GM19324 (cell line): ENCODE measurements around the gene RFC2.
"Not testable (repeated sequence)": the region's sequence is repeated elsewhere in the genome, so short reads cannot be mapped to it uniquely, and the experiment has no call there.

Experiments
- ATAC-seq: cut with Tn5 transposase; IDR thresholded peaks from one replicate; pipeline ENCODE4 v1.9.1; 2021; ENCODE audit warnings: mild to moderate bottlenecking, moderate library complexity; ENCODE audit not compliant: unreplicated experiment, low FRiP score

The RFC2 gene

DNA sequence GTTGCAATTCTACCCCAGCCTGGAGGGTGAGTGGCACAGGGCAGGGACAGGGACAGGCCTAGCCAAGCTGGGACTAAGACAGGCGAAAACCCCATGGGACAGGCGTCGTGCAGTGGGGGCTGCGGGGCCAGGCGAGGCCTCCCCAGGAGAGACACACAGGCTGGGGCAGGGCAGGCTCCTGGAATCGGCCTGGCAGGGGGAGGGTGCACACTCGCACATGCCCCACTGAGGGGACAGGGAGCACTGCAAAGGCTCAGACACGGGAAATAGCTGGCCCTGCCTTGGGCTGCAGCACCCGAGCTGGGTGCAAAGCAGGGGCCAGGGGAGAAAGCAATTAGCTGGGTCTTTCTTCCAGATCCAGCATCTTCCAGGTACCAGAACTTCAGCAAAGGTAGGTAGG is 34.0 kb downstream of the RFC2 start:
- ATAC-seq, result no peak

DNA sequence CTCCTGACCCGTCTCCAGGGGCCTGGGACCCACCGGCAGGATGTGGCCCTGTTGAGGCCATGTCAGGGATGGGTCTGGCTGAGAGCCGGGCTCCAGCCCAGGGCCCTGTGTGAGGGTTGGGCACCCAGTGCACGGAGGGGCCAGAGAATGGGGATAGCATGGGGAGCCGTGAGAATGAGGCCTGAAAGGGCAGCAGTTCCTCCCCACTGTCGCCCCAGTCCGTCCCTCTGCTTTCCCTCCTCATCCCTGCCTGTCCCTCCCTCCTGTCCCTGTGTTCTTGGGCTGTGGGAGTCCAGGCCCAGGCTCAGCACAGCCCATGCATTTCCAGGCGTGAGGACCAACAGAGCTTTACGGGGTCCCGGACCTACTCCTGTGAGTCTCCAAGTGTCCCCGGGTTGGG is 34.8 kb downstream of the RFC2 start:
- no peak for ATAC-seq

DNA sequence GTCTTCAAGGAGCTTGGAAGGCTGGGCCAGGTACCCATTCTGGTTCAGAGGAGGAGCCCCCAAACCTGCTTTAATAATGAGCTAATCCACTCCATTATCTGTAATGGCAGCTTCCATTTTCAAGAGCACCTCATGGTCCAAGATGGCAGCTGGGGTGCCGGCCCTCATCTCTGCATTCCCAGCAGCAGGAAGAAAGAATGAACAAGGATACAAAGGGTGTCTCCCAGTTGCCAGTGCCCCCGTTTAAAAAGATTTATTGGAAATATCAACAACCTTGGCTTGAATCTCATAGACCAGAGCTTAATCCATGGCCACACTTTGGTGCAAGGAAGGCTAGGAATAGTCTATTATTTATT is 35.9 kb downstream of the RFC2 start:
- no peak for ATAC-seq

DNA sequence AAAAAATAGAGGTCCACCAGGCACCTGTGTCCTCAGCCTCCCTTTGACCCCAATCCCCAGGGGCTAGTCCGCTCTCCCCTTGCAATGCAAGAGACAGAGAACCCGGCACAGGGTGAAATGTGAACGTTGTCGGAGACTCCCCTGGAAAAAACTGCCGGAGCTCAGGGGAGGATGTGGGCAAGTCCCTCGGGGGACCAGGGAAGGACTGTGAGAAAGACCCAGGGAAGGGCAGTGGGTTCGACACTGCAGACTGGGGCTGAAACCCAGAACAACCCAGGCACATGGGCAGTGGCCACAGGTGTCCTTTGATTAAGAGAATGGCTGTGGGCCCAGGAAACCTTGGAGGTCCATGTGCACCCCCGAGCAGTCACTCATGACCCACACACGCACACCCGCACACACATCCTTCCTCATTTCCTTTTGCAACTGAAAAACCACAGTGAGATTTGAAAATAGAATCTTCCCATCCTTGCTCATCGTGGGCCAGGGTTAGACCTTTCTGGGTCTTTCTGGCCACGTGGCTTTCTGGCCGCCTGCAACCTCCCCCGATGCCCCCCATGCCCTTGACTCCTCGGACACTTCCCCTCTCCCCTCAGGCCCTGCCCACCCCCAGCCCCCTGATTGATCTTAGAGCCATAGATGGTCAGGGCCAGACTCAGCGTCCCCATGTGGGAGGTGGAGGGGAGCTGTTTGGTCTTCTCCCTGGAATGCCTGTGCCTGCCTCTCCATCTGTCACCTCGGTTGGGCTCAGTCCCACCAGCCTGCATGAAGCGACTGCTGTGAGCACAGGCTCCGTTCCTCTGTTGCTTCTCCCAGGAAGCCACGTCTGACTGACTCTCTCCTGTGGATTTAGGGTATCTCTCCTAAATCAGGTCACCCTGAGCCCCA is 36.5 kb downstream of the RFC2 start:
- no peak for ATAC-seq

DNA sequence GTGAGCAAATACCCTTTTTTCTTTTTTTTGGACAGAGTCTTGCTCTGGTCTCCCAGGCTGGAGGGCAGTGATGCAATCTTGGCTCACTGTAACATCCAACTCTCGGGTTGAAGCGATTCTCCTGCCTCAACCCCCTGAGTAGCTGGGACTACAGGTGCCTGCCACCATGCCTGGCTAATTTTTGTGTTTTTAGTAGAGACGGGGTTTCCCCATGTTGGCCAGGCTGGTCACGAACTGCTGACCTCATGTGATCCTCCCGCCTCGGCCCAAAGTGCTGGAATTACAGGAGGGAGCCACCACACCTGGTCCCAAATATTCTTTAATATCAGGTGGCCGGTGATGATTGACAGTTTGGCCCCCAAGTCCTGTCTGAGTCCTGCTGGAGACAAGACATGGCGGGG is 37.8 kb downstream of the RFC2 start:
- ATAC-seq, result no peak

DNA sequence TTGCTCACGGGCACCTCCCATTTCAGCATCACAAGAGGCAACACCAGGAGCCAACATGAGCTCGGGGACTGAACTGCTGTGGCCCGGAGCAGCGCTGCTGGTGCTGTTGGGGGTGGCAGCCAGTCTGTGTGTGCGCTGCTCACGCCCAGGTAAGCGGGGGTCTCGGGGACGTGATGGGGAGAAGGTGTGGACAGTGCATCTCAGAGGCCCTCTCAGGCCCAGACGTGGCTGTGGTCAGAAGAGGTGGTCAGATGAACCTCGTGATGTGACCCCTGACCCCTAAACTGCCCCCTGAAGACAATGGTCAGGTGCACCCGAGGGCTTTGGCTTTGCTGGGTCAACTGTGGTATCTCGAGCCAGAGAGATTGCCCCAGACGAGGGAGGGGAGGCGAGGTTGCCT is 38.3 kb downstream of the RFC2 start:
- ATAC-seq, result no peak

DNA sequence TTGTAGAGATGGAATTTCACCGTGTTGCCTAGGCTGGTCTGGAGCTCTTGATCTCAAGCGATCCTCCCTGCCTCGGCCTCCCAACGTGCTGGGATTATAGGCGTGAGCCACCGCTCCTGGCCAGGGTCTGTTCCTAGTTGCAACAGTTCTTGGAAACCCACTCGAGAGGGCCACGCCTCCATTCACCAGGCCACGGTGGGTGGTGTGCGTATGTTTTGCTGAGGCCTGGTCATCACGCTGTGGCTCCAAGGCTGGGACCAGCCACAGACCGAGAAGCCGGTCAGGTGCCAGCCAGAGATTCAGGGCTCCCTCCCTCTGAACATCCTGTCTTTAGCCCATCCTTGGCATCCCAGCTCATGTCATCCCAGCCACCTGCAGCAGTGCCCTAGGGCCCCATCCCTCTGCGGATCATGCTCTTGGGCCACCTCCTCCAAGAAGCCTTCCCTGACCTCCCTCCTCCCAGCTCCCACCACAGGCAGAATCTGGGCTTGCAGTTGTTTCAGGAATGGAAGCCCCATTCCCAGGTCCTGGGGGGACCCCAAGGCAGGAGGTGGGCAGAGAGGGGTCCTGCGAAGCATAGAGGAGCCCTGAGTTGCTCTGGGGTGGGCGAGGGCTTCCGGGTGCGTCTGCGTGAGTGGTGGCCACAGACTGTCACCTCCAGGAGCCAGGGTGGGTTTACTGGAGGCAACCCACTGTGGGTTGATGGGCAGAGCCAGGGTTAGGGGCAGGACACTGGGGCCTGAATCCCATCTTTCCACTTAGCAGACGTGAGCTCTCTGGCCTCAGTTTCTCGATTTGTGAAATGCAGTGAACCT is 39.2 kb downstream of the RFC2 start:
- ATAC-seq, result no peak

DNA sequence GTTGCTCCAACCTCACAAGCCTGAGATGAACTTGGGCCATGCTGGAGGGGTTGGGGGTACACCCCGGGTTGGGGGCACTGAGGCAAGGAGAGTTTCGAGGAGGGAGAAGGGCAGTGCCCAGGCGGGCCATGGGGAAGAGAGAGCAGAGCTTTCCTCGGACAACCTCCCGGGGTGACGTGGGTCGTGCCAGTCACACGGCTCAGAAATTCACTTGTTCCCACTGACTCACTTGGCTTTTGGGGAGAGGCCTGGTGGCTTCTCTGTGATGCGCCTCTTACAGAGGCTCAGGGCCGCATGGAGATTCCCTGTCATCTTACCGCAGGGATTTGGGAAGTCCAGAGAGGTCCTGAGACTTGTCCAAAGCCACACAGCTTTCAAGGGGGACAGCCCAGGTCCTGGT is 41.5 kb downstream of the RFC2 start:
- no peak for ATAC-seq

DNA sequence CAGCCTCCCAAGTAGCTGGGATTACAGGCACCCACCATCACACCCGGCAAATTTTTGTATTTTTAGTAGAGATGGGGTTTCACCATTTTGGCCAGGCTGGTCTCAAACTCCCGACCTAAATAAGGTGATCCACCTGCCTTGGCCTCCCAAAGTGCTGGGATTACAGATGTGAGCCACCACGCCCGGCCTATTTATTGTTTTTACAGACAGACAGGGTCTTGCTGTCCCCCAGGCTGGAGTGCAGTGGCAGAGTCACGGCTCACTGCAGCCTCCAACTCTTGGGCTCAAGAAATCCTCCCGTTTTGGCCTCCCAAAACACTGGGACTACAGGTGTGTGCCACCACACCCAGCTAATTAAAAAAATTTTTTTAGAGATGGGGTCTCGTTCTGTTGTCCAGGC is 46.0 kb downstream of the RFC2 start:
- ATAC-seq, result not testable (repeated sequence)

DNA sequence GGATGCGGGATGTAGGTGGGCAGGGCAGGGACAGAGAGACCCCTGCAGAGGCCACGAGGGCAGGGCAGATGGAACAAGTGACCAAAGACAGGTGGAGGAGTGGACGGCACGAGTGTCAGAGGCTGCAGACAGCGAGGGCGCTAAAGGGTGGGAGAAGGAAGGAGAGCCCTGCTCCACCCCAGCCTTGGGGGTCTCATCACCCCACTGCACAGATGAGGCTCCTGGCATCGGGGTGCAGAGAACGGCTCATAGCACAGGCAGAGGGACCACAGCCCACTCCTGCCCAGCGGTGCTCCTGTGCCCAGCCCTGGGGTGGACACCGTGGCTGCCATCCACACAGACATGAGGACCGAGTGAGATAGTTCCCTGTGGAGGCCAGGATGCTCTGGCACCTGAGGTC is 46.6 kb downstream of the RFC2 start:
- no peak for ATAC-seq

DNA sequence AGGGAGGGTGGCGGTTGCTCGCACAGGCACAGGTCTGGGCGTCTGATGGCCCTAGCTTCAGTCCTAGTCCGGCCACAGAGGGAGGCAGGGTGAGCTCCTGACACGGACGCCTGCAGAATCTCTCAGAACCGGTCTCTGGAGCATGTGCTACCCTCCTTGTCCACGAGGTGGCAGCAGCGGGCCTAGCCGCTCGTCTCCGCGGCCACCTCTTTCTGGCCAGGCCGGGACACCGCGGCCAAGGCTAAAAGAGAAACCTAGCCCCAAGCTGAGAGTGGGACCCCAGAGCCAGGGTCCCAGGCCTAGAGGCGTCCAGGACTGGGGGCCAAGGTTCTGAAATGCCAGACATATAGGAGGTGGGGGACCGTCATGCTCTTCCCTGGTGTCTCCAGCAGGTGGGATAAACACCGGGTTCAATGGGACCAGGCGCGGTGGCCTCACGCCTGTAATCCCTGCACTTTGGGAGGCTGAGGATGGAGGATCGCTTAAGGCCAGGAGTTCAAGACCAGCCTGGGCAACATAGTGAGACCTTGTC is 47.5 kb downstream of the RFC2 start:
- no peak for ATAC-seq

DNA sequence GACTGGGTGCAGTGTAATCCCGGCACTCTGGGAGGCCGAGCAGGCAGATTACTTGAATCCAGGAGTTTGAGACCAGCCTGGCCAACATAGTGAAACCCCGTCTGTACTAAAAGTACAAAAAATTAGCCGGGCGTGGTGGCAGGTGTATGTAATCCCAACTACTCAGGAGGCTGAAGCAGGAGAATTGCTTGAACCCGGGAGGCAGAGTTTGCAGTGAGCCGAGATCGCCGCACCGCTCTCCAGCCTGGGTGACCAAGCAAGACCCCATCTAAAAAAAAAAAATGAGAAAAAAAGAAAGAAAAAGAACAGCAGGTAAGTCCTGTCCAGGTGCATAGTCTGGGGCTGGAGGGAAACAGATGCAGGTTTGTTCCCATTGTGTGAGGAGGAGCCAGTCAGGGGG is 48.1 kb downstream of the RFC2 start:
- not testable (repeated sequence) for ATAC-seq

DNA sequence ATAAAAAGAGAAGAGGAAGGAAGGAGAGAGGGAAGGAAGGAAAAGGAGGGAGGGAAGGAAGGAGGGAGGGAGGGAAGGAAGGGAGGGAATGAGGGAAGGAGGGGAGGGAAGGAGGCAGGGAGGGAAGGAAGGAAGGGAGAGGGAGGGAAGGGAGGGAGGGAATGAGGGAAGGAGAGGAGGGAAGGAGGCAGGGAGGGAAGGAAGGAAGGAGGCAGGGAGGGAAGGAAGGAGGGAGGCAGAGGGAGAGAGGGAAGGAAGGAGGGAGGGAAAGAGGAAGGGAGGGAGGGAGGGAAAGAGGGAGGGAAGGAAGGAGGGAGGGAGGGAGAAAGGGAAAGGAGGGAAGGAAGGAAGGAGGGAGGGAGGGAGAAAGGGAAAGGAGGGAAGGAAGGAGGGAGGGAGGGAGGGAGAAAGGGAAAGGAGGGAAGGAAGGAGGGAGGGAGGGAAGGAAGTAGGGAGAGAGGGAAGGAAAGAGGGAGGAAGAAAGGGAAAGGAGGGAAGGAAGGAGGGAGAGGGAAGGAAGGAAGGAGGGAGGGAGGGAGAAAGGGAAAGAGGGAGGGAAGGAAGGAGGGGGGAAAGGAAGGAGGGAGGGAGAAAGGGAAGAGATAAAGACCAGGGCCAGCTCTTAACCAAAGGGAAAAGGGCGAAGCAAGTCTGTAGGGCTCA is 50.1 kb downstream of the RFC2 start:
- no peak for ATAC-seq

DNA sequence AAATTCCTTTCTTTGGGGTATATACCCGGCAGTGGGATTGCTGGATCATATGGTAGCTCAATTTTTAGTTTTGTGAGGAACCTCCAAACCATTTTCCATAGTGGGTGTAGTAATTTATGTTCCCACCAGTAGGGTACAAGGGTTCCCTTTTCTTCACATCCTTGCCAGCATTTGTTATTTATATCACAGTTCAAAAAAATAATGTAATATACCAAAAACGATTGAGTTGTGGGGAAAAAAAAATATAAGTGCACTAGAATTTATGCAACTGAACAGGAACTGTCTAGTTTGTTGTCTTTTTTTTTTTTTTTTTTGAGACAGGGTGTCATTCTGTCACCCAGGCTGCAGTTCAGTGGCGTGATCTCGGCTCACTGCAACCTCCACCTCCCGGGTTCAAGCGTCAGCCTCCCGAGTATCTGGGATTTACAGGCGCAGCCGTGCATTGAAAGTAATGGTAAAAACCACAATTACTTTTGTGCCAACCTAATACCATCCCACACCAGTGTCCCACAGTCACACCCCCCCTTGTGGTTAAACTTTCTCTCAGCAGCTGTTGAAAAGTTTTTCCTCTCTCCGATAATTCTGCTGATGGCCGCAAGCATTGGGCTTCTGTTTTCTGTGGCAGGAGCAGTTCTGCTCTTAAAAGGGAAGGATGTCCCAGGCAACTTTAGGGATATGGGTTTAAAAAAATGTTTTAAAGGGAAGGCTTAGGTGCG is 51.2 kb downstream of the RFC2 start:
- no peak for ATAC-seq

DNA sequence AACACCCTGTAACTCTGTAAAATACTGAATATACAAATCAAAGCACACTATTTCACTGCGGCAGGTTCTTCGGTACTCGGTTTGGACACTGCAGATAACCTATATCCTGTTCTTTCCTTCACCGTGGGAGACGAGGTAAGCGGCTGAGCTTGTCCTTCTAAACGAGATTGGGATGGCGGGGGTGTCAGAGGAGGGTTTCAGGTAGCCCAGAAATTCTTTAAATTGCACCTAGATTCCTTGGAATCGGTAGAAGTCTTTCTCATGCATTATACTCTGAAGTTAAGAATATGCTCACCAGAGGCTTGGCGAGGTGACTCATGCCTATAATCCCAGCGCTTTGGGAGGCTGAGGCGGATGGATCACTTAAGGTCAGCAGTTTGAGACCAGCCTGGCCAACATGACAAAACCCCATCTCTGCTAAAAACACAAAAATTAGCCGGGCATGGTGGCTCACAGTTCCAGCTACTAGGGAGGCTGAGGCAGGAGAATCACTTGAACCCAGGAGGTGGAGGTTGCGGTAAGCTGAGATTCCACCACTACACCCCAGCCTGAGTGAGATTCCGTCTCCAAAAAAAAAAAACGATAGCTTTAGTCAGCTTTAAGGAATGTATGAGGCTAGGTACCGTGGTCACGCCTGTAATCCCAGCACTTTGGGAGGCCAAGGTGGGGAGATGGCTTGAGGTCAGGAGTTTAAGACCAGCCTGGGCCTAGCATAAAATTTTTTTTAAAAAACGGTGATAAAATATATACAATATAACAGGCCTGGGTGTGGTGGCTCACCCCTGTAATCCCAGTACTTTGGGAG is 54.4 kb downstream of the RFC2 start:
- ATAC-seq, result no peak

DNA sequence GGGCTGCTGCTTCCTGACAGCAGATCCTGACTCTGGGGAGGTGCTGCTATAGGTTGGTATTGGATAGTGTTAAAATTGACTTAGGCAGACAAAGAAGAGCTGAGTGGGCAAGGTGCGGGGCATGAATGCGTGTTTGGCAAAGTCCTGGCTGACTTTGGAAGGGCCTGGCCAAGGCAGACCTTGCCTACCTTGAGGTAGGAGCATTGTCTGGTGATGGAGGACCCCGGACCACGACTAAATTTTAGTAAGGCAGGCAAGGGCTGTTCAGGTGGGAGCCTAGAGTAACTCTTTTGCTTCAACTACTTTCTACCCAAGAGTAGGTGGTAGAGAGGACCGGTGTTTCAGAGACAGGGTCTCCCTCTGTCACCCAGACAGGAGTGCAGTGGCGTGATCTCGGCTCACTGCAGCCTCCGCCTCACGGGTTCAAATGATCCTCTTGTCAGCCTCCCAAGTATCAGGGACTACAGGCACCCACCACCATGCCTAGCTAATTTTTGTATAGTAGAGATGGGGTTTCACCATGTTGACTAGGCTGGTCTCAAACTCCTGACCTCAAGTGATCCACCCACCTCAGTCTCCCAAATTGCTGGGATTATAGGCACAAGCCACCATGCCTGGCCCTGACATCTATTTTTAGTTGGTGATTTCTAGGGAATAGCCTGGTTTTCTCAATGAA is 56.6 kb downstream of the RFC2 start:
- ATAC-seq, result no peak

DNA sequence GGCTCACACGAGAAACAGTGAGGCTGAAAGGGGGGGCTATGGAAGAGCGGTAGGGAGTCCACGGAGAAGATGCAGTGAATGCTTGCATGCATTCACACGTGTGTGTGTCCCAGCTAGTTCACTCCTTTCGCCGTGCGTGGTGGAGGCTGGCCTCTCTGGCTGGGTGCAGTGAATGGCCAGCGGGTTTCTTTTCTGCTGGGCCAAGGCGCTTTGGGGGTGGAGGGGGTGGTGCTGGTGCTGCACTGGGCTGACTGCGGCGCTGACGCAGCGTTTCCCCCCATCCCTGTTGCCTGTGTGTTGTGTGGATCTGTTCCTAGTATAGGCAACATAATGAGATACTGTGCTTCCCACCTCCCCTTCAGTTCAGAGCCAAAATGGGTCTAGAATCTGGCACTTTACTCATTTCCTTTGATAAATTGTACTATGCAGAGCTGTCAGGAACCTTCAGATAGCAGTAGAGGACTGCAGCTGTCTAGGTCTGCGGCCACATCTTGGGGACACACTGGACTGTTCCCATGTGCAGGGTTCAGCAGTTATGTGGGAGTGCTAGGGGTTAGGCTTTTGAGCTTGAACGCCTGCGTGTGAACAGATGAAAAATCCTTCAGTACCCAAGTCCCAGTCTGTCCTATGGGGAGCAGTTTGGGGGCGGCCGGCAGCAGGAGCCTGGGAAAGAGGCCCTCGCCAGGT is 58.1 kb downstream of the RFC2 start:
- ATAC-seq, result not testable (repeated sequence)

DNA sequence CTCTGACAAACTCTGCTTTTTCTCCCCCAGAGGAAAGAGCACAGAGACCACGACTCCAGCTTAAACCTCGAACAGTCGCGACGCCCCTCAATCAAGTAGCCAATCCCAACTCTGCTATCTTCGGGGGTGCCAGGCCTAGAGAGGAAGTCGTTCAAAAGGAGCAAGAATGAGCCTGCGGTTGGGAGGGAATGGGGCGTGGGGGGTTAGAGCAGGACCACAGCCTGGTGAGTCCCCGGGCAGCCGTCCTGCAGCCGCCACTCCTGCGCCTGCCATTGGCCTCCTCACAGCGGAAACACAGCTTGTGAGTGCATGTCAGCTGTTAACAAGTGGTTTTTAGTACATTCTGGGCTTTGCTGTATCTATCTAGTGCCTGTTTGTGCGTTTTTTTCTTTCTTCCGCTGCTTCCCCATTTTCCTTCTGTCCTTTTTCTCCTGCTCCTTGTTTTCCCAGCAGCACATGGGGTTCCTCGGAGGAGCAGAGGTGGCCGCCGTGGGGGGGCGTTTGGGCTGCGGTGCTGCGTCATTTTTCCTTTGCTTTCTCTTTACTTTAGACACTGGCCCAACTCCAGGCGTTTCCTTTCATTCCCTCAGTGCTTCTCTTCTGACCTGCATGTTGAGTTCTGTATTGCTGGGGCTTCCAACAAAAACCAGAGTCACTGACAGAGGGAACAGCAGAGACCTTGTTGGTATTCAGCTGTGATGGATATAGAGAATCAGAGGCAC is 58.9 kb downstream of the RFC2 start:
- not testable (repeated sequence) for ATAC-seq
